Activated naive CD8-positive, alpha-beta T cell (primary cell): Measurements from ENCODE around the gene PDE4D.
A peak's percentile ranks its signal among the peaks of the same experiment; 100 is the strongest.

ENCODE experiments used
- H3K27ac Mint-ChIP-seq: one replicate; pipeline ENCODE4 v1.8.0; 2021; ENCODE audit warnings: mixed read lengths
- H3K27me3 Mint-ChIP-seq: one replicate; pipeline ENCODE4 v1.8.0; 2021; ENCODE audit warnings: mixed read lengths
- H3K36me3 Mint-ChIP-seq: one replicate; pipeline ENCODE4 v1.8.0; 2021; ENCODE audit warnings: mixed read lengths
- H3K4me1 Mint-ChIP-seq: one replicate; pipeline ENCODE4 v1.8.0; 2021; ENCODE audit warnings: low read depth, mixed read lengths
- H3K4me3 Mint-ChIP-seq: one replicate; pipeline ENCODE4 v1.8.0; 2021; ENCODE audit warnings: mild to moderate bottlenecking, mixed read lengths
- H3K9me3 Mint-ChIP-seq: one replicate; pipeline ENCODE4 v1.8.0; 2021; ENCODE audit warnings: low read depth, mixed read lengths

PDE4D gene

GRCh38 chr5:59256331-59256730, 637.2 kb downstream of the PDE4D start:
- Mint-ChIP-seq H3K4me3 (no peak overlapping the region), H3K27ac (no peak overlapping the region)

GRCh38 chr5:59254055-59254687, 639.4 kb downstream of the PDE4D start:
- Mint-ChIP-seq H3K36me3 (no peaks in the 10 kb centered on the region), H3K4me1 (no peaks in the 10 kb centered on the region), H3K27me3 (peaks cover 7% of the 10 kb centered on the region), H3K9me3 (no peaks in the 10 kb centered on the region), H3K4me3 (no peak overlapping the region), H3K27ac (no peak overlapping the region)

More at GRCh38 chr5:59256331-59256730, 637.2 kb downstream of the PDE4D start:
- H3K36me3 Mint-ChIP-seq = no peaks in the 10 kb centered on the region
- peaks cover 7% of the 10 kb centered on the region for H3K27me3 Mint-ChIP-seq
- no peaks in the 10 kb centered on the region for H3K4me1 Mint-ChIP-seq
- no peaks in the 10 kb centered on the region for H3K9me3 Mint-ChIP-seq

GRCh38 chr5:59253625-59254024, 639.9 kb downstream of the PDE4D start:
- Mint-ChIP-seq H3K9me3 (no peaks in the 10 kb centered on the region), H3K36me3 (no peaks in the 10 kb centered on the region), H3K27ac (no peak overlapping the region), H3K27me3 (peaks cover 7% of the 10 kb centered on the region), H3K4me3 (no peak overlapping the region), H3K4me1 (no peaks in the 10 kb centered on the region)

GRCh38 chr5:59251627-59252026, 641.9 kb downstream of the PDE4D start:
- Mint-ChIP-seq H3K9me3 (no peaks in the 10 kb centered on the region), H3K36me3 (no peaks in the 10 kb centered on the region), H3K27ac (no peak overlapping the region), H3K4me3 (no peak overlapping the region), H3K4me1 (no peaks in the 10 kb centered on the region), H3K27me3 (peaks cover 7% of the 10 kb centered on the region)

- no peaks in the 10 kb centered on the region for H3K4me1 Mint-ChIP-seq
- no peak overlapping the region for H3K4me3 Mint-ChIP-seq
- no peak overlapping the region for H3K27ac Mint-ChIP-seq
These were observed 643.8 kb downstream of the PDE4D start for GRCh38 chr5:59249726-59250125.

GRCh38 chr5:59249160-59249559, 644.4 kb downstream of the PDE4D start:
- Mint-ChIP-seq H3K9me3 (no peaks in the 10 kb centered on the region), H3K36me3 (no peaks in the 10 kb centered on the region), H3K27ac (no peak overlapping the region), H3K4me1 (no peaks in the 10 kb centered on the region), H3K27me3 (no peaks in the 10 kb centered on the region), H3K4me3 (no peak overlapping the region)

More at GRCh38 chr5:59249726-59250125, 643.8 kb downstream of the PDE4D start:
- no peaks in the 10 kb centered on the region for H3K36me3 Mint-ChIP-seq
- peaks cover 2% of the 10 kb centered on the region for H3K27me3 Mint-ChIP-seq
- no peaks in the 10 kb centered on the region for H3K9me3 Mint-ChIP-seq

GRCh38 chr5:59246882-59247281, 646.6 kb downstream of the PDE4D start:
- Mint-ChIP-seq H3K27ac (no peak overlapping the region), H3K4me3 (no peak overlapping the region), H3K27me3 (no peaks in the 10 kb centered on the region)

GRCh38 chr5:59246145-59246869, 647.2 kb downstream of the PDE4D start:
- Mint-ChIP-seq H3K4me3 (no peak overlapping the region), H3K27me3 (no peaks in the 10 kb centered on the region), H3K4me1 (no peaks in the 10 kb centered on the region), H3K36me3 (no peaks in the 10 kb centered on the region), H3K27ac (no peak overlapping the region), H3K9me3 (no peaks in the 10 kb centered on the region)

More at GRCh38 chr5:59246882-59247281, 646.6 kb downstream of the PDE4D start:
- Mint-ChIP-seq H3K4me1 (no peaks in the 10 kb centered on the region), H3K36me3 (no peaks in the 10 kb centered on the region), H3K9me3 (no peaks in the 10 kb centered on the region)

- no peaks in the 10 kb centered on the region for H3K36me3 Mint-ChIP-seq
- no peak overlapping the region for H3K4me3 Mint-ChIP-seq
- H3K27ac Mint-ChIP-seq = no peak overlapping the region
- H3K4me1 Mint-ChIP-seq = no peaks in the 10 kb centered on the region
- no peaks in the 10 kb centered on the region for H3K27me3 Mint-ChIP-seq
- no peaks in the 10 kb centered on the region for H3K9me3 Mint-ChIP-seq
These were observed 648.3 kb downstream of the PDE4D start for GRCh38 chr5:59245198-59245597.

GRCh38 chr5:59241552-59241951, 652.0 kb downstream of the PDE4D start:
- Mint-ChIP-seq H3K4me3 (no peak overlapping the region), H3K9me3 (no peaks in the 10 kb centered on the region), H3K27ac (no peak overlapping the region), H3K4me1 (peaks cover 15% of the 10 kb centered on the region), H3K36me3 (no peaks in the 10 kb centered on the region), H3K27me3 (no peaks in the 10 kb centered on the region)

GRCh38 chr5:59241119-59241518, 652.4 kb downstream of the PDE4D start:
- H3K9me3 Mint-ChIP-seq = no peaks in the 10 kb centered on the region
- H3K27ac Mint-ChIP-seq = no peak overlapping the region
- H3K36me3 Mint-ChIP-seq = no peaks in the 10 kb centered on the region
- H3K4me3 Mint-ChIP-seq = no peak overlapping the region
- peaks cover 15% of the 10 kb centered on the region for H3K4me1 Mint-ChIP-seq
- no peaks in the 10 kb centered on the region for H3K27me3 Mint-ChIP-seq

GRCh38 chr5:59238126-59238902, 655.2 kb downstream of the PDE4D start:
- no peaks in the 10 kb centered on the region for H3K27me3 Mint-ChIP-seq
- no peaks in the 10 kb centered on the region for H3K36me3 Mint-ChIP-seq
- peaks cover 15% of the 10 kb centered on the region for H3K4me1 Mint-ChIP-seq
- H3K27ac Mint-ChIP-seq = peak overlapping the region; percentile 37
- no peak overlapping the region for H3K4me3 Mint-ChIP-seq
- no peaks in the 10 kb centered on the region for H3K9me3 Mint-ChIP-seq

GRCh38 chr5:59236986-59237385, 656.5 kb downstream of the PDE4D start:
- Mint-ChIP-seq H3K4me3 (no peak overlapping the region), H3K27ac (no peak overlapping the region), H3K9me3 (no peaks in the 10 kb centered on the region), H3K36me3 (no peaks in the 10 kb centered on the region), H3K27me3 (peaks cover under 1% of the 10 kb centered on the region), H3K4me1 (peaks cover 15% of the 10 kb centered on the region)

GRCh38 chr5:59236448-59236847, 657.1 kb downstream of the PDE4D start:
- no peaks in the 10 kb centered on the region for H3K9me3 Mint-ChIP-seq
- no peak overlapping the region for H3K27ac Mint-ChIP-seq
- H3K27me3 Mint-ChIP-seq = peaks cover 4% of the 10 kb centered on the region
- peaks cover 15% of the 10 kb centered on the region for H3K4me1 Mint-ChIP-seq
- H3K4me3 Mint-ChIP-seq = no peak overlapping the region
- no peaks in the 10 kb centered on the region for H3K36me3 Mint-ChIP-seq

- Mint-ChIP-seq H3K9me3 (no peaks in the 10 kb centered on the region), H3K36me3 (no peaks in the 10 kb centered on the region), H3K27me3 (peaks cover 4% of the 10 kb centered on the region), H3K4me3 (no peak overlapping the region), H3K27ac (no peak overlapping the region), H3K4me1 (peaks cover 13% of the 10 kb centered on the region)
These were observed 659.3 kb downstream of the PDE4D start for GRCh38 chr5:59234236-59234635.
